H9 (cell line): ENCODE data around the gene GLB1L. TPM values are rescaled to one million over a fixed set of nuclear protein-coding genes. Genes with fewer than 3 reads are reported as not detected.

Source experiments
- DNase-seq: peaks from one replicate; pipeline ENCODE4 v3.0.0-alpha.2; 2017
- H2AFZ ChIP-seq: one replicate; pipeline ENCODE4 v1.6.1; 2013; ENCODE audit warnings: mild to moderate bottlenecking, low read length, control low read depth, moderate library complexity
- H2AK5ac ChIP-seq: 2 replicates; pipeline ENCODE4 v1.6.1; 2013; ENCODE audit warnings: low read length, control low read depth, mixed read lengths; ENCODE audit not compliant: insufficient read length
- H2BK120ac ChIP-seq: one replicate; pipeline ENCODE4 v1.6.1; 2013; ENCODE audit warnings: low read depth, mild to moderate bottlenecking, low read length, control low read depth, inconsistent platforms; ENCODE audit not compliant: poor library complexity, severe bottlenecking
- H2BK12ac ChIP-seq: 2 replicates; pipeline ENCODE4 v1.6.1; 2013; ENCODE audit warnings: low read length, control low read depth, mixed read lengths, low read depth; ENCODE audit not compliant: insufficient read length
- H2BK15ac ChIP-seq: 2 replicates; pipeline ENCODE4 v1.6.1; 2013; ENCODE audit warnings: low read depth, low read length, control low read depth
- H2BK20ac ChIP-seq: one replicate; pipeline ENCODE4 v1.6.1; 2013; ENCODE audit warnings: low read depth, mild to moderate bottlenecking, low read length, control low read depth, inconsistent platforms; ENCODE audit not compliant: poor library complexity, severe bottlenecking
- H2BK5ac ChIP-seq: 2 replicates; pipeline ENCODE4 v1.6.1; 2013; ENCODE audit warnings: low read length, control low read depth, mixed read lengths; ENCODE audit not compliant: insufficient read length
- H3K14ac ChIP-seq: 2 replicates; pipeline ENCODE4 v1.6.1; 2013; ENCODE audit warnings: low read length, control low read depth; ENCODE audit not compliant: insufficient read depth
- H3K18ac ChIP-seq: 2 replicates; pipeline ENCODE4 v1.6.1; 2013; ENCODE audit warnings: low read depth, mild to moderate bottlenecking, mixed read lengths, low read length, control low read depth; ENCODE audit not compliant: insufficient read length
- H3K23ac ChIP-seq: 2 replicates; pipeline ENCODE4 v1.6.1; 2013; ENCODE audit warnings: low read length, control low read depth, mixed read lengths, low read depth; ENCODE audit not compliant: insufficient read length
- H3K23me2 ChIP-seq: 2 replicates; pipeline ENCODE4 v1.6.1; 2013; ENCODE audit warnings: low read depth, mild to moderate bottlenecking, mixed read lengths, low read length, control low read depth; ENCODE audit not compliant: insufficient read length, poor library complexity, severe bottlenecking
- H3K27ac ChIP-seq: 2 replicates; pipeline ENCODE4 v1.5.1; 2013; ENCODE audit warnings: low read length, control low read depth, mixed read lengths, low read depth; ENCODE audit not compliant: insufficient read length
- H3K27me3 ChIP-seq: 2 replicates; pipeline ENCODE4 v1.6.1; 2013; ENCODE audit warnings: low read length, control low read depth, inconsistent platforms; ENCODE audit not compliant: insufficient read depth
- H3K4ac ChIP-seq: 2 replicates; pipeline ENCODE4 v1.6.1; 2013; ENCODE audit warnings: low read depth, mild to moderate bottlenecking, control low read depth, inconsistent platforms, low read length, moderate library complexity
- H3K4me1 ChIP-seq: 2 replicates; pipeline ENCODE4 v1.6.1; 2013; ENCODE audit warnings: low read length, control low read depth, inconsistent platforms; ENCODE audit not compliant: insufficient read depth
- H3K4me2 ChIP-seq: 2 replicates; pipeline ENCODE4 v1.6.1; 2013; ENCODE audit warnings: low read length, control low read depth, mixed read lengths; ENCODE audit not compliant: insufficient read length, insufficient read depth
- H3K56ac ChIP-seq: 2 replicates; pipeline ENCODE4 v1.6.1; 2013; ENCODE audit warnings: low read depth, mild to moderate bottlenecking, mixed read lengths, low read length, control low read depth; ENCODE audit not compliant: insufficient read length
- H3K79me1 ChIP-seq: 2 replicates; pipeline ENCODE4 v1.6.1; 2013; ENCODE audit warnings: low read depth, mild to moderate bottlenecking, moderate library complexity, low read length, control low read depth, inconsistent platforms; ENCODE audit not compliant: insufficient read depth, poor library complexity, severe bottlenecking
- H3K79me2 ChIP-seq: 2 replicates; pipeline ENCODE4 v1.6.1; 2013; ENCODE audit warnings: low read length, control low read depth, inconsistent platforms; ENCODE audit not compliant: insufficient read depth
- H3K9ac ChIP-seq: 2 replicates; pipeline ENCODE4 v1.6.1; 2013; ENCODE audit warnings: low read length, control low read depth, mixed read lengths; ENCODE audit not compliant: insufficient read length; ENCODE audit errors: extremely low read depth
- H3K9me3 ChIP-seq: one replicate; pipeline ENCODE4 v1.6.1; 2013; ENCODE audit warnings: low read depth, low read length, inconsistent platforms; ENCODE audit not compliant: control insufficient read depth
- H3T11ph ChIP-seq: one replicate; pipeline ENCODE4 v1.6.1; 2013; ENCODE audit warnings: mild to moderate bottlenecking, low read length, control low read depth, inconsistent platforms
- H4K20me1 ChIP-seq: one replicate; pipeline ENCODE4 v1.6.1; 2013; ENCODE audit not compliant: control insufficient read depth, insufficient read length, insufficient read depth
- H4K5ac ChIP-seq: 2 replicates; pipeline ENCODE4 v1.6.1; 2013; ENCODE audit warnings: low read depth, mild to moderate bottlenecking, mixed read lengths, low read length, control low read depth; ENCODE audit not compliant: insufficient read length
- H4K8ac ChIP-seq: replicated peaks from 2 replicates; pipeline ENCODE4 v1.6.1; 2013; ENCODE audit warnings: low read length, control low read depth, mixed read lengths, low read depth; ENCODE audit not compliant: insufficient read length
- H4K91ac ChIP-seq: 2 replicates; pipeline ENCODE4 v1.6.1; 2013; ENCODE audit warnings: low read depth, mild to moderate bottlenecking, moderate library complexity, mixed read lengths, low read length, control low read depth; ENCODE audit not compliant: insufficient read length
- H3K27ac Mint-ChIP-seq, 3 experiments: 2 replicates in 2 of 3; 3 replicates in 1 of 3; pipeline ENCODE4 v1.8.0; 2020 to 2021; ENCODE audit warnings: mixed read lengths in 3 of 3, mild to moderate bottlenecking in 1 of 3, moderate library complexity in 1 of 3
- H3K27me3 Mint-ChIP-seq: 2 replicates; pipeline ENCODE4 v1.8.0; 2021; ENCODE audit warnings: low read depth, mild to moderate bottlenecking, moderate library complexity, mixed read lengths
- H3K36me3 Mint-ChIP-seq, 3 experiments: 2 replicates in 2 of 3; 3 replicates in 1 of 3; pipeline ENCODE4 v1.8.0; 2020 to 2021; ENCODE audit warnings: low read depth in 3 of 3, mixed read lengths in 3 of 3; ENCODE audit not compliant: insufficient read depth in 1 of 3
- H3K4me1 Mint-ChIP-seq, 2 experiments: 2 replicates each; pipeline ENCODE4 v1.8.0; 2020; ENCODE audit warnings: mixed read lengths in 2 of 2
- H3K4me3 Mint-ChIP-seq, 2 experiments: 2 replicates in 1 of 2; 3 replicates in 1 of 2; pipeline ENCODE4 v1.8.0; 2020 to 2021; ENCODE audit warnings: mild to moderate bottlenecking in 2 of 2, mixed read lengths in 2 of 2, moderate library complexity in 1 of 2
- H3K9me3 Mint-ChIP-seq, 2 experiments: 2 replicates in 1 of 2; 3 replicates in 1 of 2; pipeline ENCODE4 v1.8.0; 2020; ENCODE audit warnings: mild to moderate bottlenecking in 2 of 2, mixed read lengths in 2 of 2, moderate library complexity in 1 of 2
- CTCF ChIP-seq: fragments of 200-600 bp; sonication (generic); conservative IDR thresholded peaks from 3 replicates; pipeline ENCODE4 v1.8.0; 2021; ENCODE audit warnings: antibody characterized with exemption, mild to moderate bottlenecking
- WGBS: extraction: QIAGEN DNeasy Blood & Tissue Kit; methylation state at CpG from one replicate; pipeline ENCODE4 v1.1.7; 2013; ENCODE audit warnings: missing lambda C conversion rate, low lambda C conversion rate, mixed read lengths; ENCODE audit not compliant: insufficient read length; ENCODE audit errors: extremely low coverage; 5-methylcytosine and 5-hydroxymethylcytosine counted together
- total RNA-seq: library from RNA; stranded (reverse); gene quantifications from 2 replicates; pipeline ENCODE4 v1.2.1, GENCODE V29; 2021

The GLB1L gene
- total RNA-seq, 1 experiment from 2014 or later = 6.5 TPM

- H3K14ac ChIP-seq = no peak overlapping the region
- peak overlapping the region in 1 of 2 experiments; percentile 54; a peak in 2 of 5 replicates for H3K4me3 Mint-ChIP-seq
- no peak overlapping the region for H2BK5ac ChIP-seq
- no CpG with 5 or more reads among the region's 28 CpGs for whole genome bisulfite sequencing
- no peak overlapping the region for H3K4ac ChIP-seq
- no peaks in the 10 kb centered on the region for H3K27me3 Mint-ChIP-seq
- H2AFZ ChIP-seq = no peak overlapping the region
- no peak overlapping the region for H3T11ph ChIP-seq
- H3K4me2 ChIP-seq = no peak overlapping the region
- no peak overlapping the region for H2BK12ac ChIP-seq
- H3K79me1 ChIP-seq = no peaks in the 10 kb centered on the region
- TF ChIP-seq CTCF = no peak
- no peak overlapping the region for H2BK120ac ChIP-seq
- H3K4me1 Mint-ChIP-seq = peaks cover 9 to 11% of the 10 kb centered on the region in 2 experiments
- no peak overlapping the region for H2BK20ac ChIP-seq
- no peak overlapping the region for H4K91ac ChIP-seq
- no peaks in the 10 kb centered on the region for H3K79me2 ChIP-seq
- H3K23me2 ChIP-seq = no peaks in the 10 kb centered on the region
- no peaks in the 10 kb centered on the region for H3K9me3 ChIP-seq
- no peak overlapping the region for H3K18ac ChIP-seq
- DNase-seq = no peak
- no peak overlapping the region for H3K27ac ChIP-seq
- H3K23ac ChIP-seq = no peak overlapping the region
- H3K9ac ChIP-seq = no peak overlapping the region
- no peak overlapping the region for H4K8ac ChIP-seq
- no peaks in the 10 kb centered on the region for H4K20me1 ChIP-seq
- no peak overlapping the region for H2BK15ac ChIP-seq
- peaks cover 0 to 8% (median 4%) of the 10 kb centered on the region in 3 experiments; a peak in 5 of 7 replicates for H3K36me3 Mint-ChIP-seq
- no peaks in the 10 kb centered on the region for H3K9me3 Mint-ChIP-seq
- peak overlapping the region in 1 of 3 experiments; percentile 41; a peak in 1 of 7 replicates for H3K27ac Mint-ChIP-seq
- H3K27me3 ChIP-seq = no peaks in the 10 kb centered on the region
- H4K5ac ChIP-seq = no peak overlapping the region
- peaks cover 2% of the 10 kb centered on the region; the same call in 1 of the 2 replicates for H3K4me1 ChIP-seq
- no peak overlapping the region for H2AK5ac ChIP-seq
- H3K56ac ChIP-seq = no peak overlapping the region
Measured at GRCh38 chr2:219243291-219243761, 1.9 kb downstream of the GLB1L start.
